Sigmoid colon (tissue), 4 donors: Measurements from ENCODE around the gene TRIM4.

Experiments
- CTCF ChIP-seq, 4 experiments: fragments of 450-650 bp in 3 of 4; fragments of 200-600 bp in 1 of 4; IDR thresholded peaks; one replicate each; pipeline ENCODE4 v1.5.1; 2016 to 2019; ENCODE audit warnings: antibody characterized with exemption in 4 of 4, mild to moderate bottlenecking in 3 of 4, moderate library complexity in 2 of 4
- EP300 ChIP-seq, 4 donors: sonication (generic); formaldehyde crosslinking; IDR thresholded peaks; one replicate each; pipeline ENCODE4 v1.6.1; 2017; ENCODE audit warnings: antibody characterized with exemption in 4 of 4

GRCh38 chr7:99868246-99868645, 51.1 kb downstream of the TRIM4 start:
- TF ChIP-seq CTCF (IDR thresholded peaks at IDR 0.05) = no peak
- no peak for TF ChIP-seq EP300 (IDR thresholded peaks at IDR 0.05)
